PC-9 (cell line): Measurements from ENCODE around the gene ZNF319. TPM values are rescaled to one million over a fixed set of nuclear protein-coding genes. Genes with fewer than 3 reads are reported as not detected.

Experiments used
- BruUV-seq: library from RNA; stranded (reverse); fragments of 400-500 nt; replicated peaks from 2 replicates; lab custom pipeline; 2021; lab: Mats Ljungman, UMichigan
- CTCF ChIA-PET: fragments of 300-600 bp; sonication (Branson Sonifier 250); formaldehyde crosslinking; loops from one replicate; lab custom pipeline; 2022; ENCODE audit warnings: antibody characterized with exemption; lab: Charles Lee
- POLR2A ChIA-PET: fragments of 300-600 bp; sonication (Branson Sonifier 250); formaldehyde crosslinking; loops from one replicate; lab custom pipeline; 2022; ENCODE audit warnings: antibody characterized with exemption; ENCODE audit not compliant: unreplicated experiment; lab: Charles Lee
- DNase-seq, 2 experiments: peaks; one replicate each; pipeline versions ENCODE4 v3.0.0 to v3.0.0-alpha.2; 2015 to 2022; ENCODE audit warnings: mixed read lengths in 1 of 2
- H2AFZ ChIP-seq: fragments of 200-600 bp; sonication (generic); 2 replicates; pipeline ENCODE4 v1.8.1; 2017; ENCODE audit warnings: antibody characterized with exemption
- H3F3A ChIP-seq: fragments of 200-600 bp; sonication (generic); 2 replicates; pipeline ENCODE4 v1.8.1; 2017; ENCODE audit warnings: antibody characterized with exemption, mild to moderate bottlenecking, low read depth; ENCODE audit not compliant: insufficient read depth
- H3K27ac ChIP-seq: fragments of 200-600 bp; sonication (generic); 2 replicates; pipeline ENCODE4 v1.6.1; 2016; ENCODE audit warnings: mixed run types
- H3K27me3 ChIP-seq: fragments of 200-600 bp; sonication (generic); 2 replicates; pipeline ENCODE4 v1.6.1; 2016; ENCODE audit warnings: low read depth, mixed run types; ENCODE audit not compliant: insufficient read depth
- H3K36me3 ChIP-seq: fragments of 200-600 bp; sonication (generic); 2 replicates; pipeline ENCODE4 v1.6.1; 2016; ENCODE audit warnings: low read depth, mixed run types
- H3K4me1 ChIP-seq: fragments of 200-600 bp; sonication (generic); replicated peaks from 2 replicates; pipeline ENCODE4 v1.6.1; 2016; ENCODE audit warnings: mixed run types; ENCODE audit not compliant: insufficient read depth
- H3K4me2 ChIP-seq: fragments of 200-600 bp; sonication (generic); 2 replicates; pipeline ENCODE4 v1.6.1; 2017; ENCODE audit warnings: mixed run types
- H3K4me3 ChIP-seq: fragments of 200-600 bp; sonication (generic); 2 replicates; pipeline ENCODE4 v1.6.1; 2016; ENCODE audit warnings: mixed run types
- H3K79me2 ChIP-seq: fragments of 200-600 bp; sonication (generic); 2 replicates; pipeline ENCODE4 v1.6.1; 2017; ENCODE audit warnings: low read depth, mixed run types
- H3K9me2 ChIP-seq: fragments of 200-600 bp; sonication (generic); 2 replicates; pipeline ENCODE4 v1.8.1; 2017; ENCODE audit warnings: mild to moderate bottlenecking; ENCODE audit not compliant: insufficient read depth
- H3K9me3 ChIP-seq: fragments of 200-600 bp; sonication (generic); 2 replicates; pipeline ENCODE4 v1.8.1; 2016; ENCODE audit warnings: low read depth; ENCODE audit not compliant: insufficient read depth
- H4K20me1 ChIP-seq: fragments of 200-600 bp; sonication (generic); 2 replicates; pipeline ENCODE4 v1.8.1; 2017; ENCODE audit not compliant: insufficient read depth
- EZH2 ChIP-seq: fragments of 200-600 bp; sonication (generic); IDR thresholded peaks from 2 replicates; pipeline ENCODE4 v1.8.0; 2017; ENCODE audit warnings: antibody characterized with exemption, low read depth
- intact Hi-C: fragments of 100-400 bp; cut with micrococcal nuclease; formaldehyde crosslinking; loops from one replicate; pipeline ENCODE4 v1.10.0; 2022; ENCODE audit not compliant: unreplicated experiment
- total RNA-seq: library from RNA; stranded (reverse); gene quantifications from 2 replicates; pipeline ENCODE4 v1.2.3, GENCODE V29; 2021
- TF ChIP-seq, protein P1 (sequence below): fragments of 200-600 bp; sonication (generic); conservative IDR thresholded peaks from 2 replicates; pipeline ENCODE4 v1.6.1; 2017; ENCODE audit warnings: mixed run types, antibody characterized with exemption, mild to moderate bottlenecking, moderate library complexity

ZNF319 gene
- total RNA-seq, 1 experiment from 2014 or later, result 11.0 TPM

DNA sequence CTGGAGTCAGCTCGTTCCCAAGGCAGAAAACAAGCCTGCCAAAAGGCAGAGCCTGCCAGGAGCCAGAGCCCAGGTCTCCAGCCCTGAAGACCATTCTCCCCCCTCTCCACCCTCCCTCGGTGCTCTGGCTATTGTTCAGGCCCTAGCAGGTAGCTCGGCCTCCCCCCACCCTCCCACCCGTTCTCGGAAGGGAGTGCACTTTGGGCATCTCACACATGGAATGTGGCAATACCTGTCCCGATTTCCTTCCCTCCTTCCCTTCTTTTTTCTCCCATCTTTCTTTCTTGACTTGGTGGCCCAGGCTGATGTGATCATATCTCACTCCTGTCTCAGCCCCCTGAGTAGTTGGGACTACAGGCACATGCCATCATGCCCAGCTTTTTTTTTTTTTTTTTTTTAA lies 41.9 kb downstream of the ZNF319 start:
- Histone ChIP-seq H3K4me1 (peaks cover 29% of the 10 kb centered on the region), H4K20me1 (no peaks in the 10 kb centered on the region), H2AFZ (no peak overlapping the region), H3F3A (peaks cover 12% of the 10 kb centered on the region; the same call in 1 of the 2 replicates), H3K36me3 (no peaks in the 10 kb centered on the region), H3K27me3 (no peaks in the 10 kb centered on the region), H3K9me3 (no peaks in the 10 kb centered on the region), H3K79me2 (no peaks in the 10 kb centered on the region), H3K9me2 (no peaks in the 10 kb centered on the region), H3K4me2 (no peak overlapping the region), H3K4me3 (no peak overlapping the region), H3K27ac (no peak overlapping the region)
- CTCF ChIA-PET, result interaction anchor here (0.6 kb wide), 1 partner anchor 27 kb away, joined by 3 read pairs; no protein-coding TSS in a partner anchor
- TF ChIP-seq, protein P1, sequence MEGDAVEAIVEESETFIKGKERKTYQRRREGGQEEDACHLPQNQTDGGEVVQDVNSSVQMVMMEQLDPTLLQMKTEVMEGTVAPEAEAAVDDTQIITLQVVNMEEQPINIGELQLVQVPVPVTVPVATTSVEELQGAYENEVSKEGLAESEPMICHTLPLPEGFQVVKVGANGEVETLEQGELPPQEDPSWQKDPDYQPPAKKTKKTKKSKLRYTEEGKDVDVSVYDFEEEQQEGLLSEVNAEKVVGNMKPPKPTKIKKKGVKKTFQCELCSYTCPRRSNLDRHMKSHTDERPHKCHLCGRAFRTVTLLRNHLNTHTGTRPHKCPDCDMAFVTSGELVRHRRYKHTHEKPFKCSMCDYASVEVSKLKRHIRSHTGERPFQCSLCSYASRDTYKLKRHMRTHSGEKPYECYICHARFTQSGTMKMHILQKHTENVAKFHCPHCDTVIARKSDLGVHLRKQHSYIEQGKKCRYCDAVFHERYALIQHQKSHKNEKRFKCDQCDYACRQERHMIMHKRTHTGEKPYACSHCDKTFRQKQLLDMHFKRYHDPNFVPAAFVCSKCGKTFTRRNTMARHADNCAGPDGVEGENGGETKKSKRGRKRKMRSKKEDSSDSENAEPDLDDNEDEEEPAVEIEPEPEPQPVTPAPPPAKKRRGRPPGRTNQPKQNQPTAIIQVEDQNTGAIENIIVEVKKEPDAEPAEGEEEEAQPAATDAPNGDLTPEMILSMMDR, result no peak
- no peak for TF ChIP-seq EZH2
- intact Hi-C loops, result loop anchor here (2.0 kb wide), 1 partner anchor 34 kb away; no protein-coding TSS in a partner anchor
- no TSS peak for BruUV-seq
- POLR2A ChIA-PET, result interaction anchor here (0.6 to 0.7 kb wide), 3 partner anchors 29 to 361 kb away, joined by 3 to 5 read pairs (median 3); partner anchors contain the start of gene USB1
- no peak for DNase-seq

DNA sequence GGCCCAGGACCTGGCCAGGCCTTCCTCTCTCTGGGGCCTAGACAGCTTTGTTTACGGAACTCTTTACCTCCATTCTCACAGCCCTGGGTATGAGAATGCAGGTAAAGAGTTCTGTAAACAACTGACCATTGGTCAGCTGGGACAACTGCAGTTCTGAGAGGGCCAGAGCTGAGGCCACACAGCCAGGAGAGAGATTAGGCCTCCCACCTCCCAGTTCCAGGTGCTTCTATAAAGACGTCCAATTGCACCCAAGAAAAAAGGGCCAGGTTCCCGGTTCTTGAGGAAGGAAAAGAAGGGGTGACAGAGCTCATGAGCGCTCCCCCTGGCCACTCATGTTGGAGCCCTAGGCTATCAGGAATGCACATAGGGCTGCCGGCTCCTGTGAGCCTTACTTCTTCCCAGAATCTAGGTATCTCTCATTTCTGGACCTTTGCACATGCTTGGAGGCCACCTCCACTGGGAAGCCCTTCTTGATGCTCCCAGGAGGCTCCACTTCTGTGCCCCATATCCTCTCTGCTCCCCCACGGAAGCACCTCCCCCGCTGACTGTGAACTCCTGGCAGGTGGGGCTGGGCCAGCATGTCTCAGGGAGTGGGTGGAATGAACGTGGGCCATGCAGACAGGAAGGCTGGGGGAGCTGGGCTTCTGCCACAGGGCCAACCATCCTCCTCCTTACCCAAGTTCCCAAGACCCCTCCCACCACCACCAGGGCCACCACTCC lies 42.6 kb downstream of the ZNF319 start:
- Histone ChIP-seq H3K36me3 (no peaks in the 10 kb centered on the region), H3K27me3 (no peaks in the 10 kb centered on the region), H3K9me3 (no peaks in the 10 kb centered on the region), H3K4me3 (no peak overlapping the region), H3K79me2 (no peaks in the 10 kb centered on the region), H3K4me2 (peak overlapping the region; percentile 21), H3F3A (peaks cover 15% of the 10 kb centered on the region; the same call in 1 of the 2 replicates), H3K4me1 (peaks cover 29% of the 10 kb centered on the region), H4K20me1 (no peaks in the 10 kb centered on the region), H3K27ac (no peak overlapping the region), H2AFZ (no peak overlapping the region), H3K9me2 (no peaks in the 10 kb centered on the region)
- POLR2A ChIA-PET, result interaction anchor here (0.6 kb wide), 3 partner anchors 43 to 1846 kb away, joined by 3 to 5 read pairs (median 3); partner anchors contain the start of gene USB1
- no TSS peak for BruUV-seq
- DNase-seq, result peak in 1 of 2 experiments; percentile 45
- CTCF ChIA-PET, result no interaction called here
- intact Hi-C loops, result loop anchor here (2.0 kb wide), 1 partner anchor 35 kb away; no protein-coding TSS in a partner anchor
- TF ChIP-seq EZH2, result no peak
- TF ChIP-seq, protein P1, result no peak

DNA sequence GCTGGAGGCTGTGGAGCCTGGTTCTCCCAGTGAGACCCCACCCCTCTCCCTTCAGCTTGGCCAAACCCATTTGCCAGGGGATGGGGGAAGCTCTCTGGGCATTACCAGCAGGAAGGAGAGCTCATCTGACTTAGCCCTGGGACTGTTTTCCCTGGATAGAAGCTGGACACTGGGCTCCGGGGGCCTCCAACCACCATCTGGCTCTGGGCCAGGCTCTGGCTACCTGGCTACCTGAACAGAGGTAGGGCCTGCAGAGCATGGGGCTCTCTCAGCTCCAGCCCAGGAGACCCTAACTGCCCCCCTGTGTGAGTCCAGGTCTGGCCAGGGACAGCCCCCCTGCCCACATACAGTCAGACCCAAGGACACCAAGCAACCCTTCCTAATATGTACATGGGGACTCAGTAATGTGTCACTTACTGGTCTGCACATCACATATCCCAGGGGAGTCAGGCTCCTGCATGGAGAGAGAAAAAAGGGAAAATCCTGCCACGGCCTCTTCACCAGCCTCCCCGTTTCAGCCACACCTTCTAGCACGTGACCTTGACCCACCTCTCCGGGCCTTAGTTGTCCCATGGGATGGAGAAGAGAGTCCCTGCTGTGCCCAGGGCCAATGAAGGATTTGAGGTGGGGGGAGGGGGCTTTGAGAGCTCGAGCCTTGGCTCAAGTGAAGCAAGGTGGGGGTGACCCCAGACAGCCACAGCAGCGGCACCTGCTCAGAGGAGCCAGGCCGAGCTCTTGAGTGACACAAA lies 43.4 kb downstream of the ZNF319 start:
- intact Hi-C loops, result no loop called here
- BruUV-seq, result no TSS peak
- ChIA-PET CTCF (no interaction called here), POLR2A (no interaction called here)
- Histone ChIP-seq H3K9me2 (no peaks in the 10 kb centered on the region), H2AFZ (no peak overlapping the region), H3K36me3 (no peaks in the 10 kb centered on the region), H3K9me3 (no peaks in the 10 kb centered on the region), H3K4me3 (no peak overlapping the region), H3K4me1 (peaks cover 29% of the 10 kb centered on the region), H3K4me2 (peak overlapping the region; percentile 21), H3K79me2 (no peaks in the 10 kb centered on the region), H4K20me1 (no peaks in the 10 kb centered on the region), H3F3A (peaks cover 15% of the 10 kb centered on the region; the same call in 1 of the 2 replicates), H3K27me3 (no peaks in the 10 kb centered on the region), H3K27ac (no peak overlapping the region)
- DNase-seq, result no peak
- TF ChIP-seq, protein P1, result no peak
- no peak for TF ChIP-seq EZH2
